GM23248 (cell line): ENCODE measurements around the gene KLHL41. TPM values are rescaled to one million over a fixed set of nuclear protein-coding genes. Genes with fewer than 3 reads are reported as not detected.

Experiments used
- DNase-seq: peaks from one replicate; pipeline ENCODE4 v3.0.0-alpha.2; 2015
- H2AFZ ChIP-seq: fragments of 200-600 bp; sonication (generic); 2 replicates; pipeline ENCODE4 v1.6.1; 2016; ENCODE audit warnings: antibody characterized with exemption
- H3F3A ChIP-seq: fragments of 200-600 bp; sonication (generic); 2 replicates; pipeline ENCODE4 v1.6.1; 2016; ENCODE audit warnings: mild to moderate bottlenecking, antibody characterized with exemption, mixed run types; ENCODE audit not compliant: insufficient read depth
- H3K27ac ChIP-seq: fragments of 200-600 bp; sonication (generic); 2 replicates; pipeline ENCODE4 v1.5.1; 2016; ENCODE audit warnings: mild to moderate bottlenecking
- H3K27me3 ChIP-seq: fragments of 200-600 bp; sonication (generic); replicated peaks from 2 replicates; pipeline ENCODE4 v1.6.1; 2016; ENCODE audit warnings: mild to moderate bottlenecking; ENCODE audit not compliant: insufficient read depth
- H3K36me3 ChIP-seq: fragments of 200-600 bp; sonication (generic); 2 replicates; pipeline ENCODE4 v1.6.1; 2016; ENCODE audit warnings: low read depth, mild to moderate bottlenecking
- H3K4me1 ChIP-seq: fragments of 200-600 bp; sonication (generic); 2 replicates; pipeline ENCODE4 v1.6.1; 2016; ENCODE audit warnings: mild to moderate bottlenecking; ENCODE audit not compliant: insufficient read depth
- H3K4me2 ChIP-seq: fragments of 200-600 bp; sonication (generic); one replicate; pipeline ENCODE4 v1.6.1; 2016; ENCODE audit warnings: mild to moderate bottlenecking; ENCODE audit not compliant: unreplicated experiment
- H3K4me3 ChIP-seq: fragments of 200-600 bp; sonication (generic); 2 replicates; pipeline ENCODE4 v1.5.1; 2016; ENCODE audit warnings: mild to moderate bottlenecking
- H3K79me2 ChIP-seq: fragments of 200-600 bp; sonication (generic); 2 replicates; pipeline ENCODE4 v1.6.1; 2016; ENCODE audit warnings: mild to moderate bottlenecking; ENCODE audit not compliant: insufficient read depth
- H3K9ac ChIP-seq: fragments of 200-600 bp; sonication (generic); 2 replicates; pipeline ENCODE4 v1.6.1; 2016; ENCODE audit warnings: mild to moderate bottlenecking
- H3K9me2 ChIP-seq: fragments of 200-600 bp; sonication (generic); 2 replicates; pipeline ENCODE4 v1.6.1; 2016; ENCODE audit warnings: mixed run types, mild to moderate bottlenecking, moderate library complexity; ENCODE audit not compliant: insufficient read depth
- H3K9me3 ChIP-seq: fragments of 200-600 bp; sonication (generic); one replicate; pipeline ENCODE4 v1.6.1; 2017; ENCODE audit warnings: low read depth
- H4K20me1 ChIP-seq: fragments of 200-600 bp; sonication (generic); 2 replicates; pipeline ENCODE4 v1.6.0; 2016; ENCODE audit not compliant: insufficient read depth
- EZH2 ChIP-seq: fragments of 200-600 bp; sonication (generic); IDR thresholded peaks from 2 replicates; pipeline ENCODE4 v1.6.1; 2018; ENCODE audit warnings: antibody characterized with exemption, mild to moderate bottlenecking; ENCODE audit not compliant: insufficient read depth, poor library complexity, severe bottlenecking
- EZH2phosphoT487 ChIP-seq: fragments of 200-600 bp; sonication (generic); IDR thresholded peaks from 2 replicates; pipeline ENCODE4 v1.6.1; 2018; ENCODE audit warnings: antibody characterized with exemption, moderate library complexity, mild to moderate bottlenecking, low read depth; ENCODE audit not compliant: insufficient read depth
- WGBS, 2 experiments: methylation state at CpG; one replicate each; pipeline ENCODE4 v1.1.6; 2015 to 2017; ENCODE audit warnings: low lambda C conversion rate in 2 of 2, low coverage in 1 of 2; ENCODE audit errors: missing lambda C conversion rate in 2 of 2; 5-methylcytosine and 5-hydroxymethylcytosine counted together
- in situ Hi-C: fragments of 300-500 bp; cut with MboI; formaldehyde crosslinking; loops from 2 replicates; pipeline ENCODE4 v1.15.0; 2020
- polyA plus RNA-seq: library from polyadenylated mRNA; unstranded; fragments of >200 nt; fragmentation: Nextera tagmentation; extraction: Ambion mirVana; gene quantifications from 2 replicates; pipeline ENCODE4 v1.2.1, GENCODE V29; 2016
- total RNA-seq: library from RNA; depleted of rRNA; stranded (reverse); fragments of >200 nt; shearing (Covaris generic); gene quantifications from 2 replicates; pipeline ENCODE4 v1.2.3, GENCODE V29; 2014

Gene KLHL41
- total and polyA plus RNA-seq, 2 experiments from 2014 or later: 0.11 TPM

DNA sequence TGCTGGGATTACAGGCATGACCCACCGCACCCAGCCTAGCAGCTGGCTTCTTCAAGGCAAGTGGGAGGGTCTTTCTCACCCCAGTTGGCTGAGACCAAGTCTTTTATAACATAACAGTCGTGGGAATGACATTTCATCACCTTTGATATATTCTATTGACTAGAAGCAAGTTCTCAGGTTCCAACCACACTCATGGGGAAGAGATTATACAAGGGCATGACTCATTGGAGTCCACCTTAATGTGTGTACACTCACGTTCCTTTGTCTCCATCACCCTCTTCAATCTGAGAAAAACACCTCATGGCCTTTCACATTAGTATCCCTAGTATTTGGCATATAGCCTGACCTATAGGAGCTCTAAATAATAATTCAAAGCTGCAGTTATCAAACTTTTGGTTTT lies 33.0 kb upstream of the KLHL41 start:
- H2AFZ ChIP-seq: no peak overlapping the region
- H3K9me3 ChIP-seq: no peaks in the 10 kb centered on the region
- peaks cover 13% of the 10 kb centered on the region for H3K4me1 ChIP-seq
- H3K4me2 ChIP-seq: no peak overlapping the region
- H3K27ac ChIP-seq: no peak overlapping the region
- 71 to 85% methylated on average over 3 of the region's 3 CpGs for WGBS, 2 experiments
- DNase-seq: peak; percentile 19
- no peaks in the 10 kb centered on the region for H3K79me2 ChIP-seq
- no peaks in the 10 kb centered on the region for H4K20me1 ChIP-seq
- TF ChIP-seq EZH2phosphoT487: no peak
- no peak for TF ChIP-seq EZH2
- H3K4me3 ChIP-seq: no peak overlapping the region
- H3K9me2 ChIP-seq: no peaks in the 10 kb centered on the region
- no peaks in the 10 kb centered on the region for H3K27me3 ChIP-seq
- H3F3A ChIP-seq: peaks cover 7% of the 10 kb centered on the region; the same call in 1 of the 2 replicates
- in situ Hi-C loops: no loop called here
- H3K36me3 ChIP-seq: no peaks in the 10 kb centered on the region
- H3K9ac ChIP-seq: no peak overlapping the region

DNA sequence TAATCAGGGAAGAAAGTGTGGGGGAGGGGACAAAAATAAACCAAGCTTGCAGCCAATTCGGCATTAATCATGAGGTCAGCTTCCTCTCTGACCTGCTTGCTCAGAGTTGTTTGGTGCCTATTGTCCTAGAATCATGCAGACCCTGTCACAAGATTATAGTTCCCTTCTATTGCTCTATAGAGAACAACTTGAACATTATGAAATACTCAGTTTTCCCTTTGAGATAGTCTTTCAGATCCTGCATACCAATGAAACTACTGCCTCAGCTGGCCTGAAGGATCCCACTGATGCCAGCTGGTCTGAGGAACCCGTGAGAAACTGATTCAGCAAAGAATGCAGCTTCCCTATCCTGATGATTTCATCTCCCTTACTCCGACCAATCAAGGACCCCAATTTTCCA lies 31.2 kb upstream of the KLHL41 start:
- DNase-seq: peak; percentile 63
- H3K27me3 ChIP-seq: no peaks in the 10 kb centered on the region
- in situ Hi-C loops: no loop called here
- TF ChIP-seq EZH2: no peak
- no peak for TF ChIP-seq EZH2phosphoT487
- H3K4me2 ChIP-seq: no peak overlapping the region
- WGBS, 2 experiments: 32 to 33% methylated on average over 3 of the region's 3 CpGs
- H3K9ac ChIP-seq: peak overlapping the region; percentile 85; the same call in 1 of the 2 replicates
- H3K9me2 ChIP-seq: no peaks in the 10 kb centered on the region
- peaks cover 13% of the 10 kb centered on the region for H3K4me1 ChIP-seq
- H3K9me3 ChIP-seq: no peaks in the 10 kb centered on the region
- no peaks in the 10 kb centered on the region for H4K20me1 ChIP-seq
- peak overlapping the region; percentile 75 for H3K27ac ChIP-seq
- H3K36me3 ChIP-seq: no peaks in the 10 kb centered on the region
- H3F3A ChIP-seq: peaks cover 7% of the 10 kb centered on the region; the same call in 1 of the 2 replicates
- peak overlapping the region; percentile 98 for H2AFZ ChIP-seq
- no peaks in the 10 kb centered on the region for H3K79me2 ChIP-seq
- no peak overlapping the region for H3K4me3 ChIP-seq

DNA sequence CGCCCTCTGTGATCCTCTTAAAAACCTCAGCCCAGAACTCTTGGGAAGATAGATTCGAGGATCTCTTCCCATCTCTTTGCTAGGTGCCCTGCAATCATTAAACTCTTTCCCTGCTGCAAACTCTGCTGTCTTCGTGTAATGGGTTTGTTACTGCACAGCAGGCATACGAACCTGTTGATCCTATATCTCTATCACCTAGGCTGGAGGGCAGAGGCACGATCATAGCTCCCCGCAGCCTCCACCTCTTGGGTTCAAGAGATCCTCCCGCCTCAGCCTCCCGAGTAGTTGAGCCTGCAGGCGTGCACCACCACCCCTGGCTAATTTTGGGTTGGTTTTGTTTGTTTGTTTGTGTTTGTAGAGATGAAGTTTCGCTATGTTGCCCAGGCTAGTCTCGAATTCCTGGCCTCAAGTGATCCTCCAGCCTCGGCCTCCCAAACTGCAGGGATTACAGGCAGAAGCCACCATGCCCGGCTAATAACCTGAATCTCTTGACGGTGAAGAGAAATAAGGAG lies 30.7 kb upstream of the KLHL41 start:
- peak overlapping the region; percentile 85 for H3K9ac ChIP-seq
- no peaks in the 10 kb centered on the region for H3K36me3 ChIP-seq
- 55 to 57% methylated on average over 14 of the region's 14 CpGs for WGBS, 2 experiments
- peaks cover 13% of the 10 kb centered on the region for H3K4me1 ChIP-seq
- H3K79me2 ChIP-seq: no peaks in the 10 kb centered on the region
- no peak for DNase-seq
- no peaks in the 10 kb centered on the region for H3K27me3 ChIP-seq
- H3F3A ChIP-seq: peaks cover 7% of the 10 kb centered on the region; the same call in 1 of the 2 replicates
- H3K27ac ChIP-seq: peak overlapping the region; percentile 75
- H3K4me3 ChIP-seq: peak overlapping the region; percentile 90
- H3K4me2 ChIP-seq: peak overlapping the region; percentile 89
- H3K9me3 ChIP-seq: no peaks in the 10 kb centered on the region
- TF ChIP-seq EZH2phosphoT487 (no peak), EZH2 (no peak)
- H4K20me1 ChIP-seq: no peaks in the 10 kb centered on the region
- no peaks in the 10 kb centered on the region for H3K9me2 ChIP-seq
- in situ Hi-C loops: no loop called here
- H2AFZ ChIP-seq: peak overlapping the region; percentile 98

DNA sequence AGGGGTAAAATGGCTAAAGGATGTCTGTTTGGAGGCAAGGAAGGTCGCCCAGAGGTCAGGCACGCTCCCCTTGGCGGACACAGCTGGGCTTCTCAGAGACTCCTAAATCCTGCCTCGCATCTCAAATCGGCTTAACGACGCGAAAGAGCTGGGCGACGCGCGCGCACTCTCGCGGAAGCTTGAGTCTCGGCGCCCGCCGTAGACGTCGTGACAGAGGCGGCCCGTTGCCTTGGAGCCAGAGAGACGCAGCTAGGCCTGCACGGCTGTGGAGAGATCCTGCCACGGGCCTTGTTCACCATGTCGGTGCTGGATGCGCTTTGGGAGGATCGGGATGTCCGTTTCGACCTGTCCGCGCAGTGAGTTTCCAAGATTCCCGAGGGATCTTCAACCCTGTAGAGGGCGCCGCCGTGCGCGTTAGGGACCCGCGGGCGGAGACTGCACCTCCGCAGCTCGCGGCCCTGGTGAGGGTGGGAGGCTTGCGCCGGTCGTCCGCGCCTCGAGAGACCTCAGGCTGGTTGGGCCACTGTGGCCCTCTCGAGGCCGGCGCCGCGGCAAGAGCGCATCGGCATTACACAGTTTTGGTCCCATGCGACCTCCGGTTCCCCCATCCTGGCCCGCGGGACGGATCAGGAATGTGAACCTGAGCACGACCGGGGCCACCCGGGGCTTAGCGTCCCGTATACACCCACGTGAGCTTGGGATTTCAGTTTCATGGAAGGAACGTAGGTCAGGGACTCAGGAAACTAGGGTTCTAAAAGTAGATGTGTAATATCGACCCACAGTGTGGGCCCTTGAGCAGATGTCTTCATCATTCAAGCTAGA lies 30.0 kb upstream of the KLHL41 start, which contains the start of gene BBS5:
Gene BBS5, plus strand, starts transcription at position 238 of the 822 bp plus-strand sequence. Its CDS starts 60 bp downstream, at position 298.
- peak within 1 kb of the TSS; percentile 90 for H3K4me3 ChIP-seq
- no peaks in the 10 kb centered on the region for H3K9me2 ChIP-seq
- no peaks in the 10 kb centered on the region for H3K9me3 ChIP-seq
- peak within 1 kb of the TSS; percentile 75 for H3K27ac ChIP-seq
- no peaks in the 10 kb centered on the region for H4K20me1 ChIP-seq
- no peak for TF ChIP-seq EZH2phosphoT487
- no peak for TF ChIP-seq EZH2
- peak; percentile 96 for DNase-seq
- WGBS, 2 experiments: 0 to 1% methylated on average over 65 to 71 of the region's 71 CpGs
- peak within 1 kb of the TSS; percentile 89 for H3K4me2 ChIP-seq
- in situ Hi-C loops: no loop called here
- H3K9ac ChIP-seq: peak within 1 kb of the TSS; percentile 85
- H3K4me1 ChIP-seq: peaks cover 13% of the 10 kb centered on the region
- H3K36me3 ChIP-seq: peaks cover 3% of the 10 kb centered on the region; the same call in 1 of the 2 replicates
- no peaks in the 10 kb centered on the region for H3K79me2 ChIP-seq
- H2AFZ ChIP-seq: peak within 1 kb of the TSS; percentile 98
- H3F3A ChIP-seq: peaks cover 7% of the 10 kb centered on the region; the same call in 1 of the 2 replicates
- no peaks in the 10 kb centered on the region for H3K27me3 ChIP-seq
